SK-N-SH treated with all-trans-retinoic acid at 6 μM for 48 hours (cell line): ENCODE results near the gene DBI.

ENCODE experiments used
- CSDC2 ChIP-seq: fragments of 250-450 bp; sonication (Bioruptor Pico); IDR thresholded peaks from 2 replicates; pipeline ENCODE4 v1.5.0; 2020; ENCODE audit warnings: mild to moderate bottlenecking, moderate library complexity
- ISL1 ChIP-seq: fragments of 250-450 bp; sonication (Bioruptor Pico); IDR thresholded peaks from 2 replicates; pipeline ENCODE4 v2.1.2; 2022; ENCODE audit warnings: mild to moderate bottlenecking, moderate library complexity
- OSR1 ChIP-seq: fragments of 250-450 bp; sonication (Bioruptor Pico); IDR thresholded peaks from 2 replicates; pipeline ENCODE4 v1.8.0; 2022; ENCODE audit warnings: moderate library complexity, mild to moderate bottlenecking, inconsistent platforms
- PATZ1 ChIP-seq: fragments of 250-450 bp; sonication (Bioruptor Pico); IDR thresholded peaks from 2 replicates; pipeline ENCODE4 v1.8.0; 2020; ENCODE audit warnings: mild to moderate bottlenecking, moderate library complexity, borderline replicate concordance
- PPARA ChIP-seq: fragments of 250-450 bp; sonication (Bioruptor Pico); IDR thresholded peaks from 2 replicates; pipeline ENCODE4 v1.5.0; 2020; ENCODE audit warnings: mild to moderate bottlenecking, borderline replicate concordance

GRCh38 chr2:119371111-119371510 is 4.3 kb downstream of the DBI start:
- no peak for TF ChIP-seq ISL1 (CRISPR knock-in tag)
- no peak for TF ChIP-seq OSR1 (CRISPR knock-in tag)
- TF ChIP-seq PPARA (CRISPR knock-in tag): no peak
- no peak for TF ChIP-seq CSDC2 (CRISPR knock-in tag)
- TF ChIP-seq PATZ1 (CRISPR knock-in tag): no peak
